Measurements from ENCODE around the gene ACOXL. TPM values are rescaled to one million over a fixed set of nuclear protein-coding genes. Genes with fewer than 3 reads are reported as not detected.

The ACOXL gene
- total RNA-seq, 1 experiment from 2014 or later = not detected

GRCh38 chr2:110931648-110932047 is 199.3 kb downstream of the ACOXL start:
- Histone ChIP-seq H3K4me1 (ENCODE audit: low read length) (no peaks in the 10 kb centered on the region), H3K9ac (ENCODE audit: low read length) (no peak overlapping the region), H3K79me2 (ENCODE audit: low read length) (no peaks in the 10 kb centered on the region), H3K4me2 (ENCODE audit: low read depth, low read length, poor library complexity, severe bottlenecking) (no peak overlapping the region), H3K36me3 (ENCODE audit: insufficient read depth, low read length) (no peaks in the 10 kb centered on the region), H3K27me3 (ENCODE audit: low read length) (no peaks in the 10 kb centered on the region), H3K9me2 (replicated peaks; ENCODE audit: insufficient read depth, low read length) (no peaks in the 10 kb centered on the region), H2AFZ (ENCODE audit: low read length) (no peak overlapping the region), H3K4me3 (ENCODE audit: low read length) (no peak overlapping the region), H3K27ac (ENCODE audit: low read length) (no peak overlapping the region), H4K20me1 (ENCODE audit: insufficient read depth, low read depth, low read length) (no peaks in the 10 kb centered on the region), H3K9me3 (ENCODE audit: low read length) (peaks cover 3% of the 10 kb centered on the region; the same call in 1 of the 2 replicates)
- no peak for DNase-seq

- no peaks in the 10 kb centered on the region for H3K9me2 ChIP-seq (replicated peaks; ENCODE audit: insufficient read depth, low read length)
- DNase-seq = no peak
- no peaks in the 10 kb centered on the region for H3K27me3 ChIP-seq (ENCODE audit: low read length)
- no peak overlapping the region for H2AFZ ChIP-seq (ENCODE audit: low read length)
- no peaks in the 10 kb centered on the region for H3K79me2 ChIP-seq (ENCODE audit: low read length)
- H3K27ac ChIP-seq (ENCODE audit: low read length) = no peak overlapping the region
- H4K20me1 ChIP-seq (ENCODE audit: insufficient read depth, low read depth, low read length) = no peaks in the 10 kb centered on the region
- H3K4me2 ChIP-seq (ENCODE audit: low read depth, low read length, poor library complexity, severe bottlenecking) = no peak overlapping the region
- no peaks in the 10 kb centered on the region for H3K4me1 ChIP-seq (ENCODE audit: low read length)
- peaks cover 3% of the 10 kb centered on the region; the same call in 1 of the 2 replicates for H3K9me3 ChIP-seq (ENCODE audit: low read length)
- H3K9ac ChIP-seq (ENCODE audit: low read length) = no peak overlapping the region
- H3K36me3 ChIP-seq (ENCODE audit: insufficient read depth, low read length) = no peaks in the 10 kb centered on the region
- H3K4me3 ChIP-seq (ENCODE audit: low read length) = no peak overlapping the region
These were observed 201.0 kb downstream of the ACOXL start for GRCh38 chr2:110933420-110933819.

- Histone ChIP-seq H3K4me3 (ENCODE audit: low read length) (no peak overlapping the region), H3K27ac (ENCODE audit: low read length) (no peak overlapping the region), H3K79me2 (ENCODE audit: low read length) (no peaks in the 10 kb centered on the region), H3K9me3 (ENCODE audit: low read length) (no peaks in the 10 kb centered on the region), H3K36me3 (ENCODE audit: insufficient read depth, low read length) (no peaks in the 10 kb centered on the region), H3K4me2 (ENCODE audit: low read depth, low read length, poor library complexity, severe bottlenecking) (no peak overlapping the region), H3K9ac (ENCODE audit: low read length) (no peak overlapping the region), H3K9me2 (replicated peaks; ENCODE audit: insufficient read depth, low read length) (no peaks in the 10 kb centered on the region), H4K20me1 (ENCODE audit: insufficient read depth, low read depth, low read length) (no peaks in the 10 kb centered on the region), H2AFZ (ENCODE audit: low read length) (no peak overlapping the region), H3K4me1 (ENCODE audit: low read length) (no peaks in the 10 kb centered on the region), H3K27me3 (ENCODE audit: low read length) (no peaks in the 10 kb centered on the region)
- no peak for DNase-seq
These were observed 202.6 kb downstream of the ACOXL start for GRCh38 chr2:110934948-110935347.

- Histone ChIP-seq H3K36me3 (ENCODE audit: insufficient read depth, low read length) (no peaks in the 10 kb centered on the region), H3K4me2 (ENCODE audit: low read depth, low read length, poor library complexity, severe bottlenecking) (no peak overlapping the region)
These were observed 208.1 kb downstream of the ACOXL start for GRCh38 chr2:110940376-110940910.

GRCh38 chr2:110941226-110941625 is 208.9 kb downstream of the ACOXL start:
- Histone ChIP-seq H3K9me3 (ENCODE audit: low read length) (no peaks in the 10 kb centered on the region), H4K20me1 (ENCODE audit: insufficient read depth, low read depth, low read length) (no peaks in the 10 kb centered on the region), H3K4me2 (ENCODE audit: low read depth, low read length, poor library complexity, severe bottlenecking) (no peak overlapping the region), H3K36me3 (ENCODE audit: insufficient read depth, low read length) (no peaks in the 10 kb centered on the region), H2AFZ (ENCODE audit: low read length) (no peak overlapping the region), H3K27me3 (ENCODE audit: low read length) (no peaks in the 10 kb centered on the region), H3K4me3 (ENCODE audit: low read length) (no peak overlapping the region), H3K9ac (ENCODE audit: low read length) (no peak overlapping the region), H3K27ac (ENCODE audit: low read length) (no peak overlapping the region), H3K4me1 (ENCODE audit: low read length) (no peaks in the 10 kb centered on the region), H3K9me2 (replicated peaks; ENCODE audit: insufficient read depth, low read length) (no peaks in the 10 kb centered on the region), H3K79me2 (ENCODE audit: low read length) (no peaks in the 10 kb centered on the region)
- no peak for DNase-seq

More at GRCh38 chr2:110940376-110940910, 208.1 kb downstream of the ACOXL start:
- H4K20me1 ChIP-seq (ENCODE audit: insufficient read depth, low read depth, low read length) = no peaks in the 10 kb centered on the region
- DNase-seq = no peak
- H3K9ac ChIP-seq (ENCODE audit: low read length) = no peak overlapping the region
- no peak overlapping the region for H2AFZ ChIP-seq (ENCODE audit: low read length)
- H3K79me2 ChIP-seq (ENCODE audit: low read length) = no peaks in the 10 kb centered on the region
- H3K9me3 ChIP-seq (ENCODE audit: low read length) = no peaks in the 10 kb centered on the region
- no peak overlapping the region for H3K27ac ChIP-seq (ENCODE audit: low read length)
- no peaks in the 10 kb centered on the region for H3K9me2 ChIP-seq (replicated peaks; ENCODE audit: insufficient read depth, low read length)
- H3K27me3 ChIP-seq (ENCODE audit: low read length) = no peaks in the 10 kb centered on the region
- no peak overlapping the region for H3K4me3 ChIP-seq (ENCODE audit: low read length)
- no peaks in the 10 kb centered on the region for H3K4me1 ChIP-seq (ENCODE audit: low read length)

GRCh38 chr2:110943070-110943634 is 210.8 kb downstream of the ACOXL start:
- Histone ChIP-seq H3K27me3 (ENCODE audit: low read length) (no peaks in the 10 kb centered on the region), H3K4me2 (ENCODE audit: low read depth, low read length, poor library complexity, severe bottlenecking) (no peak overlapping the region), H3K36me3 (ENCODE audit: insufficient read depth, low read length) (no peaks in the 10 kb centered on the region), H3K9me3 (ENCODE audit: low read length) (no peaks in the 10 kb centered on the region), H3K4me1 (ENCODE audit: low read length) (no peaks in the 10 kb centered on the region), H3K9me2 (replicated peaks; ENCODE audit: insufficient read depth, low read length) (no peaks in the 10 kb centered on the region), H4K20me1 (ENCODE audit: insufficient read depth, low read depth, low read length) (no peaks in the 10 kb centered on the region), H3K27ac (ENCODE audit: low read length) (no peak overlapping the region), H3K9ac (ENCODE audit: low read length) (no peak overlapping the region), H3K4me3 (ENCODE audit: low read length) (no peak overlapping the region), H3K79me2 (ENCODE audit: low read length) (no peaks in the 10 kb centered on the region), H2AFZ (ENCODE audit: low read length) (no peak overlapping the region)
- DNase-seq = no peak

- no peak overlapping the region for H2AFZ ChIP-seq (ENCODE audit: low read length)
- no peaks in the 10 kb centered on the region for H3K9me2 ChIP-seq (replicated peaks; ENCODE audit: insufficient read depth, low read length)
- no peak overlapping the region for H3K9ac ChIP-seq (ENCODE audit: low read length)
- no peaks in the 10 kb centered on the region for H3K36me3 ChIP-seq (ENCODE audit: insufficient read depth, low read length)
- no peak overlapping the region for H3K4me3 ChIP-seq (ENCODE audit: low read length)
- no peak overlapping the region for H3K4me2 ChIP-seq (ENCODE audit: low read depth, low read length, poor library complexity, severe bottlenecking)
- no peak for DNase-seq
- no peaks in the 10 kb centered on the region for H3K27me3 ChIP-seq (ENCODE audit: low read length)
- H3K27ac ChIP-seq (ENCODE audit: low read length) = no peak overlapping the region
- H3K79me2 ChIP-seq (ENCODE audit: low read length) = no peaks in the 10 kb centered on the region
- H3K4me1 ChIP-seq (ENCODE audit: low read length) = no peaks in the 10 kb centered on the region
- H3K9me3 ChIP-seq (ENCODE audit: low read length) = no peaks in the 10 kb centered on the region
- no peaks in the 10 kb centered on the region for H4K20me1 ChIP-seq (ENCODE audit: insufficient read depth, low read depth, low read length)
These were observed 214.5 kb downstream of the ACOXL start for GRCh38 chr2:110946902-110947301.

GRCh38 chr2:110948027-110948674 is 215.8 kb downstream of the ACOXL start:
- no peak for DNase-seq
- Histone ChIP-seq H4K20me1 (ENCODE audit: insufficient read depth, low read depth, low read length) (no peaks in the 10 kb centered on the region), H2AFZ (ENCODE audit: low read length) (no peak overlapping the region), H3K27ac (ENCODE audit: low read length) (no peak overlapping the region), H3K4me2 (ENCODE audit: low read depth, low read length, poor library complexity, severe bottlenecking) (no peak overlapping the region), H3K4me3 (ENCODE audit: low read length) (no peak overlapping the region), H3K9ac (ENCODE audit: low read length) (no peak overlapping the region), H3K27me3 (ENCODE audit: low read length) (no peaks in the 10 kb centered on the region), H3K9me3 (ENCODE audit: low read length) (no peaks in the 10 kb centered on the region), H3K9me2 (replicated peaks; ENCODE audit: insufficient read depth, low read length) (no peaks in the 10 kb centered on the region), H3K79me2 (ENCODE audit: low read length) (no peaks in the 10 kb centered on the region), H3K4me1 (ENCODE audit: low read length) (no peaks in the 10 kb centered on the region), H3K36me3 (ENCODE audit: insufficient read depth, low read length) (no peaks in the 10 kb centered on the region)
